ENCODE measurements around the gene CTSG.
"Not testable (repeated sequence)": the region's sequence is repeated elsewhere in the genome, so short reads cannot be mapped to it uniquely, and the experiment has no call there.

Gene CTSG

DNA sequence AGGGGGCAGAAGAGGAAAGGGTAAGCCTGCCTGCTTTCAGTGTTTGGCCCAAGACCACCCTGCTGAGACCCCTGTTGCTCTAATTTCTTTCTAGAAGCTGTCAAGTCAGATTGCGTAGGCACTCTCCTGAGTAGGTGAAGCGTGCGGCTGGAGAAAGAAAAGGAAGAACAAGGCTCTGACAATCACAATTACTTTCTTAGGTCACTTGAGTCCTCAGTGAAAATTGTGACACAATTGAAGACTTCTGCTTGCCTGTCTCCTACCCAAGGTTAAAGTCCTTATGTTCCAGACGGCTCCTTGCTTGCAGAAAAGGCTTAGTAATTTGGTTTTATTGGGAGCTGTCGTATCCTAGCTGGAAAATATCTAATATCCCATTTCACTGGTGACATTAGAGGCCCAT, 721 bp upstream of the CTSG start:
- Mint-ChIP-seq H3K36me3 (ENCODE audit: low read depth) (no peaks in the 10 kb centered on the region), H3K27ac (no peak overlapping the region), H3K9me3 (no peaks in the 10 kb centered on the region), H3K4me3 (no peak overlapping the region), H3K4me1 (ENCODE audit: low read depth) (no peaks in the 10 kb centered on the region), H3K27me3 (no peaks in the 10 kb centered on the region)

DNA sequence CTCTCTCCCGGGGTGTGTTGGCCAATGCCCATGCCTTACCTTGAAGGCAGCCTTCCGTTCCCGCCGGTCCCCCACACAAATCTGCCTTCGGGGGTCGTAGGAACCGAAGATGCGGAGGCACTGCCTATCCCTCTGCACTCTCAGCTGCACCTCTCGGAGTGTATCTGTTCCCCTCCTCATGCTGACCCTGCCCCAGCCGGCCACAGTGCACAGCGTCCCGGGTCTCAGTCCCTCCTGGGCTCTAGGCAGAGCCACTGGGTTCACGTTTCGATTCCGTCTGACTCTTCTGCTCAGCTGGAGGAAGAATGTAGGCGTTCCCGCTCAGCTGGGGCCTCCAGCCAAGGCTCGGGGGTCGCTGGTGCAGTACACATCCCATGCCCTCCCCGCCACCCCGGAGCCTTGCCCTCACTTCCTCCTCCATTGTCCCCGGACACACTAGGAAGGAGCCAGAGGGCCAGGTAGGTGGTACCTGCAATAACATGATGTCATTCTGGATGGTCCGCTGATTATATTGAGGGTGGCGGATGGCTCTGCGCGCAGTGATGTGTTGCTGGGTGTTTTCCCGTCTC, 1.8 kb downstream of the CTSG start:
- no peaks in the 10 kb centered on the region for H3K27me3 Mint-ChIP-seq
- H3K27ac Mint-ChIP-seq, result no peak overlapping the region
- H3K36me3 Mint-ChIP-seq (ENCODE audit: low read depth), result no peaks in the 10 kb centered on the region
- H3K4me3 Mint-ChIP-seq, result no peak overlapping the region
- no peaks in the 10 kb centered on the region for H3K4me1 Mint-ChIP-seq (ENCODE audit: low read depth)
- peaks cover 4% of the 10 kb centered on the region for H3K9me3 Mint-ChIP-seq

DNA sequence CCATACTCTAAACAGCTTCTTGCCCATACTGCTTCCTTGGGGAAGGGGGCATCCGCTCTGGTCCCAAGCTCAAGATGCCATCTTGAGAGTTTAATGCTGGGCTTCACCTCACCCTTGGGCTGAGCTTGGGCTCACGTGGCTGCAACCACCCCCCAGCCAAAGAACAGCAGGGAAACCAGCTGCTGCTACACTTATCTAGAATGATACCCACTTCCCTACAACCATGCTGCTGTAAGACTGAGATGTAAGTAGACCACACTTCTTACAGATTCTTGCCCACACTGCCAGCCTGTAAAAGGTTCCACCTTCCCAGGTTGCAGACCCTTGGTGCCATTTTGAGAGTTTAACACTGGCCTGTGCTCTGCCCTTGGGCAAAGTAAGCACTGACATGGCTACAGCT, 9.7 kb downstream of the CTSG start:
- peaks cover 30% of the 10 kb centered on the region for H3K9me3 Mint-ChIP-seq
- H3K27ac Mint-ChIP-seq, result no peak overlapping the region
- peaks cover 7% of the 10 kb centered on the region for H3K27me3 Mint-ChIP-seq
- H3K4me1 Mint-ChIP-seq (ENCODE audit: low read depth), result no peaks in the 10 kb centered on the region
- peaks cover 7% of the 10 kb centered on the region for H3K36me3 Mint-ChIP-seq (ENCODE audit: low read depth)
- no peak overlapping the region for H3K4me3 Mint-ChIP-seq

DNA sequence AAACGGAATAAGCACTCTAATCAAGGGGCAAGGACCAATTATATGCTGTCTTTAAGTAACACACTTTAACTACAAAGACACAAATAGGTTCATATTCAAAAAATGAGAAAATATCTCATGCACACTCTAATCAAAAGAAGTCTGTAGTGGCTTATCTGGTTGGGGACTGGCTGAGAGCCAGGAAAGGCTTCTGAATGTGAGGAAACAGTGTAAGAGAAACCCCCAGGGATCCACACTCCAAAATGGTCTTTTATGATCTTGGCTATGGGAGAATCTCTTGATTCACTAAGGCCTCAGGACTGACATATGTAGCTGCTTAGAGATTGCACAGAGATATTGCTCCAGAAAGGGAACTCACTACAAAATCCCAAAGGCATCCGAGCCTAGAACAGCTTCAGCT, 10.3 kb downstream of the CTSG start:
- Mint-ChIP-seq H3K9me3 (peaks cover 30% of the 10 kb centered on the region), H3K4me1 (ENCODE audit: low read depth) (no peaks in the 10 kb centered on the region), H3K27me3 (peaks cover 11% of the 10 kb centered on the region), H3K27ac (no peak overlapping the region), H3K36me3 (ENCODE audit: low read depth) (peaks cover 7% of the 10 kb centered on the region), H3K4me3 (no peak overlapping the region)

DNA sequence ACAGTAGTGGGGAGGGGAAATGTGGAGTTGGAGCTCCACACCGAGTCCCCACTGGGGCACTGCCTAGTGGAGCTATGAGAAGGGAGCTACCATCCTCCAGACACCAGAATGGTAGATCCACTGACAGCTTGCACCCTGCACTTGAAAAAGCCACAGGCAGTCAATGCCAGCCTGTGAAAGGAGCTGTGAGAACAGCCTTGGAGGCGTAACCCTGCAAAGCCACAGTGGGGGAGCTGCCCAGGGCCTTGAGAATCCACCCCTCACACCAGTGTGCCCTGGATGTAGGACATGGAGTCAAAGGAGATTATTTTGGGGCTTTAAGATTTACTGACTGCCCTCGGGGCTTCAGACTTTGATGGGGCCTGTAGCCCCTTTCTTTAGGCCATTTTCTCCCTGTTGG, 12.5 kb downstream of the CTSG start:
- Mint-ChIP-seq H3K27ac (no peak overlapping the region), H3K36me3 (ENCODE audit: low read depth) (peaks cover 6% of the 10 kb centered on the region), H3K4me1 (ENCODE audit: low read depth) (no peaks in the 10 kb centered on the region), H3K9me3 (peaks cover 22% of the 10 kb centered on the region), H3K27me3 (peaks cover 22% of the 10 kb centered on the region), H3K4me3 (no peak overlapping the region)

DNA sequence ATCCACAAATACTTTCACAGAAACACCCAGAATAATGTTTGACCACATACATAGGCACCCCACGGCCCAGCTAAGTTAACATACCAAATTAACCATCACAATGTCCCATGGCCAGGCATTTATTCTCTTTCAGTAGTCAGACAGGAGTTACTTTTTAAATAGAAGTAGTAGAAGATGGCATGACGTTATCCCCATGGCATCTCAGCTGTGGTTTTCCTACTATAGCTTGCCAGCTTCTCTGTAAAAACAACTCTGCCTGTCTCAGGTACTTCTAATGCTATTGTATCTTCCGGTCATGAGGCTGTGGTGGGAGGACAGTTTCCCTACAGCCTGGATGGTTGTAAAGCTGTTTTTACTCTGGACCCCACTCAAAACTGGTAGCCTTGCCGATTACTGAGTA, 19.3 kb downstream of the CTSG start:
- Mint-ChIP-seq H3K27ac (no peak overlapping the region), H3K4me3 (no peak overlapping the region), H3K36me3 (ENCODE audit: low read depth) (no peaks in the 10 kb centered on the region), H3K4me1 (ENCODE audit: low read depth) (no peaks in the 10 kb centered on the region), H3K27me3 (peaks cover 16% of the 10 kb centered on the region), H3K9me3 (peaks cover 9% of the 10 kb centered on the region)

DNA sequence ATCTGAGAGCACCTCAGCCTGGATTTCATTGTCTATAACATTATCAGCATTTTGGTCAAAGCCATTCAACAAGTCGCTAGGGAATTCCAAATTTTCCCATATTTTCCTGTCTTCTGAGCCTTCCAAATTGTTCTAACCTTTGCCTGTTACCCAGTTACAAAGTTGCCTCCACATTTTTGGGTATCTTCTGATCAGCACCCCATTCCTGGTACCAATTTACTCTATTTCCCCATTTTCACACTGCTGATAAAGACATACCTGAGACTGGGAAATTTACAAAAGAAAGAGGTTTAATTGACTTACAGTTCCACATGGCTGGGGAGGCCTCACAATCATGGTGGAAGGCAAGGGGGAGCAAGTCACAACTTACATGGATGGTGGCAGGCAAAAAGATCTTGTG, 27.0 kb downstream of the CTSG start:
- H3K9me3 Mint-ChIP-seq, result peaks cover 46% of the 10 kb centered on the region
- H3K27me3 Mint-ChIP-seq; H3K36me3 Mint-ChIP-seq (ENCODE audit: low read depth); H3K4me3 Mint-ChIP-seq; H3K27ac Mint-ChIP-seq; H3K4me1 Mint-ChIP-seq (ENCODE audit: low read depth): not testable (repeated sequence)

DNA sequence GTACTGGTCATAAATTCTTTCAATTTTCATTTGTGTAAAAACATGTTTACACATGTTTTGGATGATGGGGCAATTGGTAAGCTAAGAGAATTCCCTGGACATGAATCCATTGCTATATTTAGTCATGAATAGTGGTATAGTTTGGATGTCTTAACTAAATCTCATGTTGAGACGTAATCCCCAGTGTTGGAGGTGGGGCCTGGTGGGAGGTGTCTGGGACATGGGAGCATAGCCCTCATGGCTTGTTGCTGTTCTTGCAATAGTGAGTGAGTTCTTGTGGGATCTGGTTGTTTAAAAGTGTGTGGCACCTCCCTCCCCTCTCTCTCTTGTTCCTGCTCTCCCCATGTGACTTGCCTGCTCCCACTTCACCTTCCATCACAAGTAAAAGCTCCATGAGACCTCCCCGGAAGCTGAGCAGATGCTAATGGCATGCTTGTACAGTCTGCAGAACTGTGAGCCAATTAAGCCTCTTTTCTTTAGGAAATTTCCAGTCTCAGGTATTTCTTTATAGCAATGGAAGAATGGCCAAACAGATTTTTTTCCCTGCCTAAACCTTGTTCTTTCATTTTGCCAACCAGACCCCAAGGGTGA, 33.6 kb downstream of the CTSG start:
- peaks cover 29% of the 10 kb centered on the region for H3K27me3 Mint-ChIP-seq
- no peak overlapping the region for H3K27ac Mint-ChIP-seq
- no peaks in the 10 kb centered on the region for H3K36me3 Mint-ChIP-seq (ENCODE audit: low read depth)
- H3K9me3 Mint-ChIP-seq, result peaks cover 20% of the 10 kb centered on the region
- no peak overlapping the region for H3K4me3 Mint-ChIP-seq
- H3K4me1 Mint-ChIP-seq (ENCODE audit: low read depth), result no peaks in the 10 kb centered on the region

DNA sequence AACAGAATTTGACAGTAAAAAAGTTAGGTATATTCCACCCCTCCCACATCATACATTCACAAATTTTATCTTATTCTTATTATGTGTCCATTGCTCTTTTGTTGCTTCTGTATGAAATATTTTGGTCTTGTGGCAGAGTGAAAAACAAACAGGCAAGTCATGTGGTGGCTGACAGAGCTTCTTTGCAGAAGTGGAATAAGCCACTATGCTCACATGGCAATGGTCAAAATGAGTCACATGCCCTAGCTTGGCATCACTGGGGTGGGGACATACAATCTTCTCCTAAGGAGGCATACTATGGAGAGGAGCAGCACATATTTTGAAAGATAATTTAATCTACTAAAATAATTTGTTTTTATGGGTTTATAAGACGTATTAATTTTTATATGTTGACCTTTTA, 40.3 kb downstream of the CTSG start:
- Mint-ChIP-seq H3K9me3 (no peaks in the 10 kb centered on the region), H3K27ac (no peak overlapping the region), H3K4me1 (ENCODE audit: low read depth) (peaks cover 11% of the 10 kb centered on the region), H3K4me3 (no peak overlapping the region), H3K36me3 (ENCODE audit: low read depth) (no peaks in the 10 kb centered on the region), H3K27me3 (peaks cover 16% of the 10 kb centered on the region)

DNA sequence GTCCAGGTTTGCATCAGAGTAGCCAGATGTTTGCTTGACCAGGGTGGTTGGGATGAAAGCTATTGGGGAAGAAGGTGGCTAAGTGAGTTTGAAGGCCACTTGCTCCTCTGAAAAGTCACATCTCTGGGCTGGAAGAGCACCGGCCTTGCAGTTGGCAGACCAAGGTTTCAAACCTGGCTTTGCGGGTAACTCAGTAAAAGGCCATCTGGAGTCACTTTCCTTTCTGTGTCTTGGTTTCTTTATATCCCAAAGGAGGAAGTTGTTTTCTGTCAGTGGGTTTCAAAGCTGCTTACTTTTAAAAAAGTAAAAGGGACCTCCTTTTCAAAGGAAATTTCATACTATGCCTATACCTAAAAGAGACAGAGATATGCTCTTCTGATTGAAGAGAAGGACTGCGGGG, 41.8 kb downstream of the CTSG start:
- Mint-ChIP-seq H3K9me3 (no peaks in the 10 kb centered on the region), H3K27me3 (peaks cover 8% of the 10 kb centered on the region), H3K27ac (no peak overlapping the region), H3K36me3 (ENCODE audit: low read depth) (no peaks in the 10 kb centered on the region), H3K4me3 (no peak overlapping the region), H3K4me1 (ENCODE audit: low read depth) (peaks cover 11% of the 10 kb centered on the region)

DNA sequence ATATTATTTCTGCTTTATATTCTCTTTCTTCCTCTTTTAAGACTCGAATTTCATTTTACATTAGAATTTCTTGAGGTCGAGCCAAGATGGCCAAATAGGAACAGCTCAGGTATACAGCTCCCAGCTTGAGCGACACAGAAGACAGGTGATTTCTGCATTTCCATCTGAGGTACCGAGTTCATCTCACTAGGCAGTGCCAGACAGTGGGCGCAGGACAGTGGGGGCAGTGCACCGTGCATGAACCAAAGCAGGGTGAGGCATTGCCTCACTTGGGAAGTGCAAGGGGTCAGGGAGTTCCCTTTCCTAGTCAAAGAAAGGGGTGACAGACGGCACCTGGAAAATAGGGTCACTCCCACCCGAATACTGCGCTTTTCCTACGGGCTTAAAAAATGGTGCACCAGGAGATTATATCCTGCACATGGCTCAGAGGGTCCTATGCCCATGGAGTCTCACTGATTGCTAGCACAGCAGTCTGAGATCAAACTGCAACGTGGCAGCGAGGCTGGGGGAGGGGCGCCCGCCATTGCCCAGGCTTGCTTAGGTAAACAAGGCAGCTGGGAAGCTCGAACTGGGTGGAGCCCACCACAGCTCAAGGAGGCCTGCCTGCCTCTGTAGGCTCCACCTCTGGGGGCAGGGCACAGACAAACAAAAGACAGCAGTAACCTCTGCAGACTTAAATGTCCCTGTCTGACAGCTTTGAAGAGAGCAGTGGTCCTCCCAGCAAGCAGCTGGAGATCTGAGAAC, 50.0 kb downstream of the CTSG start:
- not testable (repeated sequence) for H3K9me3 Mint-ChIP-seq; H3K27ac Mint-ChIP-seq; H3K4me1 Mint-ChIP-seq (ENCODE audit: low read depth); H3K36me3 Mint-ChIP-seq (ENCODE audit: low read depth); H3K4me3 Mint-ChIP-seq
- H3K27me3 Mint-ChIP-seq, result peaks cover 16% of the 10 kb centered on the region
